G401 (cell line): ENCODE measurements around the gene TEAD4. TPM values are rescaled to one million over a fixed set of nuclear protein-coding genes. Genes with fewer than 3 reads are reported as not detected.
A peak's percentile ranks its signal among the peaks of the same experiment; 100 is the strongest.

ENCODE experiments used
- DNase-seq: peaks from one replicate; pipeline ENCODE4 v3.0.0-alpha.2; 2015; ENCODE audit warnings: low spot score
- in situ Hi-C: cut with HindIII; loops from 2 replicates; pipeline ENCODE4 v1.10.0; 2016; ENCODE audit warnings: low sequenced_read_pairs, mixed read lengths
- total RNA-seq: library from RNA; depleted of rRNA; stranded (reverse); fragments of >200 nt; shearing (Covaris generic); gene quantifications from 2 replicates; pipeline ENCODE4 v1.2.3, GENCODE V29; 2014

Gene TEAD4
- total RNA-seq, 1 experiment from 2014 or later, result 34.3 TPM

- in situ Hi-C loops, result no loop called here
- DNase-seq, result no peak
These were observed 110.5 kb downstream of the TEAD4 start for GRCh38 chr12:3069714-3070113.

- DNase-seq, result no peak
- in situ Hi-C loops, result no loop called here
These were observed 111.9 kb downstream of the TEAD4 start for GRCh38 chr12:3071107-3071506.

- in situ Hi-C loops, result no loop called here
These were observed 112.5 kb downstream of the TEAD4 start for GRCh38 chr12:3071710-3072109.

GRCh38 chr12:3073438-3074250 is 114.4 kb downstream of the TEAD4 start:
- in situ Hi-C loops, result no loop called here

More at GRCh38 chr12:3071710-3072109, 112.5 kb downstream of the TEAD4 start:
- DNase-seq, result no peak

GRCh38 chr12:3075315-3075714 is 116.1 kb downstream of the TEAD4 start:
- in situ Hi-C loops, result loop anchor here (25.0 kb wide), 1 partner anchor 212 kb away; no protein-coding TSS in a partner anchor
- no peak for DNase-seq

More at GRCh38 chr12:3073438-3074250, 114.4 kb downstream of the TEAD4 start:
- DNase-seq, result peak; percentile 91

- in situ Hi-C loops, result loop anchor here (25.0 kb wide), 1 partner anchor 210 kb away; no protein-coding TSS in a partner anchor
- peak; percentile 63 for DNase-seq
These were observed 117.8 kb downstream of the TEAD4 start, which contains the start of gene TSPAN9 for GRCh38 chr12:3076730-3077571. TSS of gene TSPAN9 (plus strand) at chr12:3077379. CDS start at chr12:3201194, 123,815 bp downstream.

- peak; percentile 38 for DNase-seq
- in situ Hi-C loops, result loop anchor here (25.0 kb wide), 1 partner anchor 210 kb away; no protein-coding TSS in a partner anchor
These were observed 118.4 kb downstream of the TEAD4 start for GRCh38 chr12:3077572-3078081.

- no peak for DNase-seq
- in situ Hi-C loops, result loop anchor here (25.0 kb wide), 1 partner anchor 209 kb away; no protein-coding TSS in a partner anchor
These were observed 119.1 kb downstream of the TEAD4 start for GRCh38 chr12:3078086-3078820.

GRCh38 chr12:3081091-3081490 is 121.9 kb downstream of the TEAD4 start:
- DNase-seq, result peak; percentile 42
- in situ Hi-C loops, result loop anchor here (25.0 kb wide), 1 partner anchor 206 kb away; no protein-coding TSS in a partner anchor

GRCh38 chr12:3081886-3082285 is 122.7 kb downstream of the TEAD4 start:
- in situ Hi-C loops, result loop anchor here (25.0 kb wide), 1 partner anchor 205 kb away; no protein-coding TSS in a partner anchor
- DNase-seq, result no peak

- no peak for DNase-seq
- in situ Hi-C loops, result loop anchor here (25.0 kb wide), 1 partner anchor 204 kb away; no protein-coding TSS in a partner anchor
These were observed 124.2 kb downstream of the TEAD4 start for GRCh38 chr12:3083241-3083920.

- DNase-seq, result no peak
- in situ Hi-C loops, result loop anchor here (25.0 kb wide), 1 partner anchor 203 kb away; no protein-coding TSS in a partner anchor
These were observed 124.7 kb downstream of the TEAD4 start for GRCh38 chr12:3083921-3084347.

GRCh38 chr12:3084742-3085141 is 125.5 kb downstream of the TEAD4 start:
- in situ Hi-C loops, result loop anchor here (25.0 kb wide), 1 partner anchor 203 kb away; no protein-coding TSS in a partner anchor
- no peak for DNase-seq

- no peak for DNase-seq
- in situ Hi-C loops, result loop anchor here (25.0 kb wide), 1 partner anchor 202 kb away; no protein-coding TSS in a partner anchor
These were observed 126.3 kb downstream of the TEAD4 start for GRCh38 chr12:3085341-3086139.

- DNase-seq, result no peak
These were observed 127.0 kb downstream of the TEAD4 start for GRCh38 chr12:3086211-3086610.

GRCh38 chr12:3086729-3087323 is 127.6 kb downstream of the TEAD4 start:
- in situ Hi-C loops, result loop anchor here (25.0 kb wide), 1 partner anchor 200 kb away; no protein-coding TSS in a partner anchor
- DNase-seq, result no peak

More at GRCh38 chr12:3086211-3086610, 127.0 kb downstream of the TEAD4 start:
- in situ Hi-C loops, result loop anchor here (25.0 kb wide), 1 partner anchor 201 kb away; no protein-coding TSS in a partner anchor
